GM21825 (cell line): ENCODE results near the gene PPIP5K2.
"Not testable (repeated sequence)": the region's sequence is repeated elsewhere in the genome, so short reads cannot be mapped to it uniquely, and the experiment has no call there.

ENCODE experiments used
- ATAC-seq: cut with Tn5 transposase; IDR thresholded peaks from one replicate; pipeline ENCODE4 v1.9.1; 2021; ENCODE audit warnings: mild to moderate bottlenecking, moderate library complexity; ENCODE audit not compliant: unreplicated experiment

Gene PPIP5K2

GRCh38 chr5:103205991-103206700 is 86.0 kb downstream of the PPIP5K2 start:
- ATAC-seq: no peak

- no peak for ATAC-seq
Observed at GRCh38 chr5:103207011-103207410, 86.9 kb downstream of the PPIP5K2 start.

- ATAC-seq: no peak
Observed at GRCh38 chr5:103207653-103208052, 87.6 kb downstream of the PPIP5K2 start.

- ATAC-seq: no peak
Observed at GRCh38 chr5:103208460-103208859, 88.4 kb downstream of the PPIP5K2 start.

- no peak for ATAC-seq
Observed at GRCh38 chr5:103209065-103209464, 89.0 kb downstream of the PPIP5K2 start.

GRCh38 chr5:103210952-103211351 is 90.9 kb downstream of the PPIP5K2 start:
- no peak for ATAC-seq

GRCh38 chr5:103211576-103212561 is 91.8 kb downstream of the PPIP5K2 start:
- peak; percentile 86 for ATAC-seq

GRCh38 chr5:103216137-103216536 is 96.0 kb downstream of the PPIP5K2 start:
- no peak for ATAC-seq

- ATAC-seq: no peak
Observed at GRCh38 chr5:103216697-103217096, 96.6 kb downstream of the PPIP5K2 start.

- no peak for ATAC-seq
Observed at GRCh38 chr5:103217101-103217500, 97.0 kb downstream of the PPIP5K2 start.

- no peak for ATAC-seq
Observed at GRCh38 chr5:103218164-103218563, 98.1 kb downstream of the PPIP5K2 start.

- ATAC-seq: not testable (repeated sequence)
Observed at GRCh38 chr5:103219074-103219473, 99.0 kb downstream of the PPIP5K2 start.

GRCh38 chr5:103223031-103223955 is 103.2 kb downstream of the PPIP5K2 start:
- ATAC-seq: no peak

GRCh38 chr5:103224118-103224893 is 104.2 kb downstream of the PPIP5K2 start:
- ATAC-seq: peak; percentile 92

GRCh38 chr5:103224894-103225246 is 104.8 kb downstream of the PPIP5K2 start:
- no peak for ATAC-seq

GRCh38 chr5:103228061-103228460 is 108.0 kb downstream of the PPIP5K2 start:
- no peak for ATAC-seq

GRCh38 chr5:103228588-103228987 is 108.5 kb downstream of the PPIP5K2 start:
- ATAC-seq: no peak

- peak; percentile 73 for ATAC-seq
Observed at GRCh38 chr5:103232393-103232999, 112.4 kb downstream of the PPIP5K2 start.

GRCh38 chr5:103234239-103234975 is 114.3 kb downstream of the PPIP5K2 start:
- ATAC-seq: no peak
